DND-41 (cell line): ENCODE data around the gene LHPP.

Source experiments
- ATAC-seq: fragments of 200-7000 bp; cut with Tn5 transposase; 3 replicates; pipeline ENCODE4 v1.9.1; 2021; ENCODE audit warnings: low read depth; ENCODE audit not compliant: insufficient read depth
- DNase-seq: peaks from one replicate; pipeline ENCODE4 v3.0.0-alpha.2; 2020
- H2AFZ ChIP-seq: 2 replicates; pipeline ENCODE4 v1.6.0; 2012; ENCODE audit warnings: low read depth, low read length
- H3K27ac ChIP-seq: 2 replicates; pipeline ENCODE4 v1.5.1; 2012; ENCODE audit warnings: low read length, inconsistent platforms
- H3K27me3 ChIP-seq: fragments of 200-600 bp; sonication (generic); 2 replicates; pipeline ENCODE4 v1.6.0; 2012; ENCODE audit warnings: low read length, mild to moderate bottlenecking, inconsistent platforms; ENCODE audit not compliant: insufficient read depth, poor library complexity
- H3K36me3 ChIP-seq: 2 replicates; pipeline ENCODE4 v1.5.1; 2012; ENCODE audit warnings: low read length, inconsistent platforms; ENCODE audit not compliant: insufficient read depth
- H3K4me1 ChIP-seq: 2 replicates; pipeline ENCODE4 v1.5.1; 2012; ENCODE audit warnings: mild to moderate bottlenecking, low read length; ENCODE audit not compliant: insufficient read depth
- H3K4me2 ChIP-seq: 2 replicates; pipeline ENCODE4 v1.6.0; 2012; ENCODE audit warnings: mild to moderate bottlenecking, moderate library complexity, low read length, inconsistent platforms; ENCODE audit not compliant: insufficient read depth
- H3K4me3 ChIP-seq, 2 experiments: fragments of 200-600 bp in 1 of 2; shearing (Covaris generic) in 1 of 2; 2 replicates each; pipeline ENCODE4 v1.5.1; 2012 to 2016; ENCODE audit warnings: inconsistent platforms in 2 of 2, low read length in 2 of 2, mild to moderate bottlenecking in 2 of 2, low read depth in 1 of 2, moderate library complexity in 1 of 2
- H3K79me2 ChIP-seq: 2 replicates; pipeline ENCODE4 v1.6.0; 2012; ENCODE audit warnings: low read length, inconsistent platforms; ENCODE audit not compliant: insufficient read depth
- H3K9ac ChIP-seq: 2 replicates; pipeline ENCODE4 v1.6.0; 2012; ENCODE audit warnings: low read depth, mild to moderate bottlenecking, inconsistent platforms, low read length, moderate library complexity
- H3K9me3 ChIP-seq: 2 replicates; pipeline ENCODE4 v1.5.1; 2012; ENCODE audit warnings: low read length, moderate library complexity, mild to moderate bottlenecking, inconsistent platforms; ENCODE audit not compliant: insufficient read depth, severe bottlenecking
- H4K20me1 ChIP-seq: 2 replicates; pipeline ENCODE4 v1.6.0; 2012; ENCODE audit warnings: low read length; ENCODE audit not compliant: insufficient read depth
- EZH2 ChIP-seq: IDR thresholded peaks from 3 replicates; pipeline ENCODE4 v1.6.1; 2012; ENCODE audit warnings: borderline replicate concordance, low read depth, mild to moderate bottlenecking, moderate library complexity, low read length, inconsistent platforms; ENCODE audit not compliant: severe bottlenecking
- TF ChIP-seq, protein P1 (sequence below): IDR thresholded peaks from 2 replicates; pipeline ENCODE4 v1.5.1; 2012; ENCODE audit warnings: borderline replicate concordance, low read length, moderate library complexity, mild to moderate bottlenecking; ENCODE audit not compliant: poor library complexity, severe bottlenecking; ENCODE audit errors: extremely low read depth

Gene LHPP

DNA sequence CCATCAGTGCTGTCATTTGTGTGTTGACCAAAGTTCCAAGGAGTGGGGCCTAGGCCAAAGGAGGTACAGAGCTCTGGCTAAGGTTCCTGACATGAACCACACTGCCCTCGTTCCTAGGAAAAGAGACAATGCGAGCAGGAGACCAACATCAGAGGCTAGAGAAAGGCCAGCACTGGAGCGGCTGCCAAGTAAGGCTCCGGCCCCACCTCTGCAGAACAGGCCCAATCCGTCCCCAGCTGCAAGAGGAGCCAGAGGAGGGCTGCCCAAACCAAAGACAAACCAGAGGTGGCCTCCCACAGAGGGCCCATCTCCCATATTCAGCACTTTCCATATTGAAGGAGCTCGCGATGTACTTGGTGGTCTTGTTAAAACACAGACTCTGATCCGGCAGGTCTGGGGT is 201.6 kb downstream of the LHPP start:
- peaks cover 90% of the 10 kb centered on the region for H4K20me1 ChIP-seq
- H3K4me3 ChIP-seq = no peak overlapping the region
- H3K27me3 ChIP-seq = no peaks in the 10 kb centered on the region
- no peak overlapping the region for H3K9ac ChIP-seq
- H3K4me1 ChIP-seq = peaks cover 53% of the 10 kb centered on the region
- H3K79me2 ChIP-seq = peaks cover 100% of the 10 kb centered on the region
- peaks cover 88% of the 10 kb centered on the region for H3K36me3 ChIP-seq
- no peak overlapping the region for H3K4me2 ChIP-seq
- H3K27ac ChIP-seq = peak overlapping the region; percentile 37; the same call in 1 of the 2 replicates
- ATAC-seq (no peak), DNase-seq (no peak)
- TF ChIP-seq, protein P1, sequence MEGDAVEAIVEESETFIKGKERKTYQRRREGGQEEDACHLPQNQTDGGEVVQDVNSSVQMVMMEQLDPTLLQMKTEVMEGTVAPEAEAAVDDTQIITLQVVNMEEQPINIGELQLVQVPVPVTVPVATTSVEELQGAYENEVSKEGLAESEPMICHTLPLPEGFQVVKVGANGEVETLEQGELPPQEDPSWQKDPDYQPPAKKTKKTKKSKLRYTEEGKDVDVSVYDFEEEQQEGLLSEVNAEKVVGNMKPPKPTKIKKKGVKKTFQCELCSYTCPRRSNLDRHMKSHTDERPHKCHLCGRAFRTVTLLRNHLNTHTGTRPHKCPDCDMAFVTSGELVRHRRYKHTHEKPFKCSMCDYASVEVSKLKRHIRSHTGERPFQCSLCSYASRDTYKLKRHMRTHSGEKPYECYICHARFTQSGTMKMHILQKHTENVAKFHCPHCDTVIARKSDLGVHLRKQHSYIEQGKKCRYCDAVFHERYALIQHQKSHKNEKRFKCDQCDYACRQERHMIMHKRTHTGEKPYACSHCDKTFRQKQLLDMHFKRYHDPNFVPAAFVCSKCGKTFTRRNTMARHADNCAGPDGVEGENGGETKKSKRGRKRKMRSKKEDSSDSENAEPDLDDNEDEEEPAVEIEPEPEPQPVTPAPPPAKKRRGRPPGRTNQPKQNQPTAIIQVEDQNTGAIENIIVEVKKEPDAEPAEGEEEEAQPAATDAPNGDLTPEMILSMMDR = no peak
- no peak for TF ChIP-seq EZH2
- no peaks in the 10 kb centered on the region for H3K9me3 ChIP-seq
- no peak overlapping the region for H2AFZ ChIP-seq
